HEK293T (cell line): Measurements from ENCODE around the gene PSTPIP2.

Experiments used
- ELF4 ChIP-seq: fragments of 450-650 bp; IDR thresholded peaks from 2 replicates; pipeline ENCODE4 v1.6.1; 2017; ENCODE audit warnings: antibody characterized with exemption
- FOXK2 ChIP-seq: fragments of 450-650 bp; IDR thresholded peaks from 2 replicates; pipeline ENCODE4 v1.6.1; 2016; ENCODE audit warnings: mild to moderate bottlenecking
- SUZ12 ChIP-seq: fragments of 450-650 bp; IDR thresholded peaks from 2 replicates; pipeline ENCODE4 v1.6.1; 2016; ENCODE audit warnings: mild to moderate bottlenecking
- ZNF384 ChIP-seq: fragments of 450-650 bp; IDR thresholded peaks from 2 replicates; pipeline ENCODE4 v1.6.1; 2016

- no peak for TF ChIP-seq ELF4
- TF ChIP-seq SUZ12, result no peak
- no peak for TF ChIP-seq ZNF384
- TF ChIP-seq FOXK2, result no peak
These were observed 32.3 kb upstream of the PSTPIP2 start, which contains the start of gene HAUS1 for GRCh38 chr18:46104128-46104911.
